ENCODE data around the gene CLIP1. TPM values are rescaled to one million over a fixed set of nuclear protein-coding genes. Genes with fewer than 3 reads are reported as not detected.
A peak's percentile ranks its signal among the peaks of the same experiment; 100 is the strongest.
"Not testable (repeated sequence)": the region's sequence is repeated elsewhere in the genome, so short reads cannot be mapped to it uniquely, and the experiment has no call there.

Gene CLIP1
- total and polyA plus RNA-seq, 9 donors: 16.2 to 71.5 (median 37.8) TPM

DNA sequence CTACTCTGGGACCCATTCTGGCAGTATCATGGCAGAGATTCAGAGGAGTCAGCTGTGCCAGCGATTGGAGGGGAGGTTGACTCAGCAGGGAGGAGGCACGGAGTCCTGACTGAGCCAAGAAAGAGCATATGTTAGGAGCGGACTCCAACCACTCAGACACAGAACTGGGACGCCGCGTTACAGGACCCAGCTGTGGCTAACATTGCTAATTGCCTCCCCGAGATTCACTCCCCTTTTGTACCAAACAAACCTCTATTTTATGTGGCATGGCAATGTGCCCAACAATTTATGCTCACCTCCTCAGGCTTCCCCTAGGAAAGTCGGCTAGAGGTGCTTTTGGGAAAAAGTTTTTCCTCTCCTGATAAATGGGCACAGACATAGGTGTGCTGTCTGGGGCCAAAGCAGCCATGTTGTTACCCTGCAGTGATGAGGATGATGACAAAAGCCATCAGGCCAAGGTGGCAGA lies 15.2 kb upstream of the CLIP1 start:
- H3K4me1 ChIP-seq (ENCODE audit: insufficient read depth): peaks cover 6% of the 10 kb centered on the region
- no peaks in the 10 kb centered on the region for H3K27me3 ChIP-seq
- no peaks in the 10 kb centered on the region for H3K9me3 ChIP-seq
- no peak for TF ChIP-seq EP300 (IDR thresholded peaks at IDR 0.05)
- TF ChIP-seq POLR2A (IDR thresholded peaks at IDR 0.05): no peak
- TF ChIP-seq CTCF (IDR thresholded peaks at IDR 0.05): no peak
- 0 to 8% (median 4%) methylated on average over 8 of the region's 8 CpGs for whole genome bisulfite sequencing, 3 donors
- intact Hi-C loops (cut with DNase I): loop anchor here in 1 of 4 donors (2.0 kb wide), 1 partner anchor 19 kb away; no protein-coding TSS in a partner anchor
- H3K27ac ChIP-seq: no peak overlapping the region
- no peaks in the 10 kb centered on the region for H3K36me3 ChIP-seq
- no peak overlapping the region for H3K4me3 ChIP-seq
- DNase-seq: peak; percentile 37 to 67 (median 49)

DNA sequence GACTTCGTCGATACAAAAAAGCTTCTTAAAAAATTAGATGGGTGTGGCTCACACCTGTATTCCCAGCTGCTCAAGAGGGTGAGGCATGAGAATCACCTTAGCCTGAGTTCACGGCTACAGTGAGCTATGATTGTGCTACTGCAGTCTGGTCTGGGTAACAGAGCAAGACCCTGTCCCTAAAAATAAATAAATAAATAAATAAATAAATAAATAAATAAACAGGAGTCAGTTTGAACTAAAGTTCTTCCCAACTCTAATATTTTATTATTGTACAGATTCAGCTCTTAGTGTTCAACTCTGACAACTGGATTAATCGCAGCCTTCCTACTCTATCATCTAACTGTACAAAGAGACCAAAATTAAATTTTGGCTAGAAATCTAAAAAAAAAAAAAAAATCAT lies 12.7 kb upstream of the CLIP1 start:
- Histone ChIP-seq H3K4me1 (ENCODE audit: insufficient read depth) (peaks cover 6% of the 10 kb centered on the region), H3K27me3 (no peaks in the 10 kb centered on the region), H3K27ac (no peak overlapping the region), H3K4me3 (no peak overlapping the region), H3K9me3 (no peaks in the 10 kb centered on the region), H3K36me3 (no peaks in the 10 kb centered on the region)
- intact Hi-C loops (cut with DNase I): no loop called here
- no peak for TF ChIP-seq CTCF (IDR thresholded peaks at IDR 0.05)
- TF ChIP-seq POLR2A (IDR thresholded peaks at IDR 0.05): no peak
- no peak for TF ChIP-seq EP300 (IDR thresholded peaks at IDR 0.05)
- no peak for DNase-seq
- WGBS, 3 donors: 91 to 95% (median 92%) methylated on average over 4 of the region's 4 CpGs

- not testable (repeated sequence) for H3K27ac ChIP-seq; H3K27me3 ChIP-seq; H3K36me3 ChIP-seq; H3K4me3 ChIP-seq; H3K4me1 ChIP-seq (ENCODE audit: insufficient read depth); H3K9me3 ChIP-seq; DNase-seq
- intact Hi-C loops (cut with DNase I): loop anchor here in 1 of 4 donors (10.0 kb wide), 1 partner anchor 46 kb away; no protein-coding TSS in a partner anchor
- WGBS, 3 donors: 91 to 98% (median 96%) methylated on average over 5 of the region's 5 CpGs
Observed at GRCh38 chr12:122429043-122429442, 6.6 kb upstream of the CLIP1 start.

DNA sequence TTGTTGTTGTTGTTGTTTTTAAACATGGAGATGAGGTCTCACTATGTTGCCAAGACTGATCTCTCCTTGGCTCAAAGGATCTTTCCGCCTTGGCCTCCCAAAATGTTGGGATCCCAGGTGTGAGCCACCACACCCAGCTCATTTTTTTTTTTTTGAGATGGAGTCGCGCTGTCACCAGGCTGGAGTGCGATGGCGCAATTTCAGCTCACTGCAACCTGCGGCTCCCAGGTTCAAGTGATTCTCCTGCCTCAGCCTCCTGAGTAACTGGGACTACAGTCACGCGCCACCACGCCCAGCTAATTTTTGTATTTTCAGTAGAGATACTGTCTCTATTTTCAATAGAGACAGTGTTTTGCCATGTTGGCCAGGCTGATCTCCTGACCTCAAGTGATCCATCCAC lies 4.9 kb upstream of the CLIP1 start:
- Histone ChIP-seq H3K27me3 (no peaks in the 10 kb centered on the region), H3K4me1 (ENCODE audit: insufficient read depth) (peaks cover 3% of the 10 kb centered on the region), H3K36me3 (no peaks in the 10 kb centered on the region), H3K27ac (no peak overlapping the region), H3K9me3 (no peaks in the 10 kb centered on the region), H3K4me3 (no peak overlapping the region)
- intact Hi-C loops (cut with DNase I): loop anchor here in 1 of 4 donors (10.0 kb wide), 1 partner anchor 47 kb away; no protein-coding TSS in a partner anchor
- WGBS, 3 donors: 97 to 99% (median 97%) methylated on average over 9 of the region's 9 CpGs
- DNase-seq: no peak
- TF ChIP-seq EP300 (IDR thresholded peaks at IDR 0.05): no peak
- TF ChIP-seq POLR2A (IDR thresholded peaks at IDR 0.05): no peak
- no peak for TF ChIP-seq CTCF (IDR thresholded peaks at IDR 0.05)

- peak in 2 of 5 donors; percentile 28 to 40 for DNase-seq
- no peaks in the 10 kb centered on the region for H3K36me3 ChIP-seq
- TF ChIP-seq EP300 (IDR thresholded peaks at IDR 0.05) (no peak), POLR2A (IDR thresholded peaks at IDR 0.05) (no peak), CTCF (IDR thresholded peaks at IDR 0.05) (no peak)
- peak overlapping the region; percentile 80 to 99 for H3K27ac ChIP-seq
- no peaks in the 10 kb centered on the region for H3K27me3 ChIP-seq
- intact Hi-C loops (cut with DNase I): loop anchor here in 2 of 4 donors (1.0 to 10.0 kb wide), 2 partner anchors 32 to 51 kb away; no protein-coding TSS in a partner anchor
- 13 to 14% (median 14%) methylated on average over 21 of the region's 21 CpGs for WGBS, 3 donors
- peaks cover 3% of the 10 kb centered on the region for H3K4me1 ChIP-seq (ENCODE audit: insufficient read depth)
- peak overlapping the region; percentile 85 for H3K4me3 ChIP-seq
- H3K9me3 ChIP-seq: no peaks in the 10 kb centered on the region
Observed at GRCh38 chr12:122423258-122424165, 1.0 kb upstream of the CLIP1 start.

All from ovary (tissue), 9 donors.